Esophagus squamous epithelium (tissue), 4 donors: ENCODE results near the gene CNIH2.

Experiments used
- CTCF ChIP-seq, 6 experiments: fragments of 450-650 bp in 4 of 6; fragments of 200-600 bp in 2 of 6; sonication (generic) in 2 of 6; IDR thresholded peaks; one replicate each; pipeline ENCODE4 v1.5.1; 2016 to 2019; ENCODE audit warnings: antibody characterized with exemption in 6 of 6, mild to moderate bottlenecking in 4 of 6, moderate library complexity in 4 of 6
- POLR2A ChIP-seq, 4 donors: fragments of 450-650 bp; IDR thresholded peaks; one replicate each; pipeline ENCODE4 v1.6.1; 2017; ENCODE audit warnings: antibody characterized with exemption in 4 of 4, mild to moderate bottlenecking in 4 of 4, moderate library complexity in 3 of 4

- TF ChIP-seq CTCF (IDR thresholded peaks at IDR 0.05) (no peak), POLR2A (IDR thresholded peaks at IDR 0.05) (no peak)
Observed at GRCh38 chr11:66248903-66249302, 29.1 kb upstream of the CNIH2 start.
